SK-N-SH treated with all-trans-retinoic acid at 6 μM for 48 hours (cell line): ENCODE measurements around the gene PHF2.

Experiments
- ATAC-seq: fragments of 200-7000 bp; cut with Tn5 transposase; 3 replicates; pipeline ENCODE4 v1.9.1; 2020; ENCODE audit warnings: mild to moderate bottlenecking, moderate library complexity
- ARNTL ChIP-seq: fragments of 450-650 bp; formaldehyde crosslinking; IDR thresholded peaks from 2 replicates; pipeline ENCODE4 v1.5.0; 2020; ENCODE audit warnings: low read depth, mild to moderate bottlenecking, moderate library complexity, borderline replicate concordance
- BACH2 ChIP-seq: fragments of 250-450 bp; sonication (Bioruptor Pico); IDR thresholded peaks from 2 replicates; pipeline ENCODE4 v1.9.0; 2021; ENCODE audit warnings: mild to moderate bottlenecking, borderline replicate concordance
- CREB5 ChIP-seq: fragments of 250-450 bp; sonication (Bioruptor Pico); IDR thresholded peaks from 2 replicates; pipeline ENCODE4 v1.5.1; 2020; ENCODE audit warnings: low read depth, mild to moderate bottlenecking, moderate library complexity
- CSDC2 ChIP-seq: fragments of 250-450 bp; sonication (Bioruptor Pico); IDR thresholded peaks from 2 replicates; pipeline ENCODE4 v1.5.0; 2020; ENCODE audit warnings: mild to moderate bottlenecking, moderate library complexity
- CSRNP3 ChIP-seq: fragments of 250-450 bp; sonication (Bioruptor Pico); IDR thresholded peaks from 2 replicates; pipeline ENCODE4 v1.5.1; 2021; ENCODE audit warnings: mild to moderate bottlenecking, moderate library complexity
- ESRRG ChIP-seq: fragments of 250-450 bp; sonication (Bioruptor Pico); IDR thresholded peaks from 2 replicates; pipeline ENCODE4 v1.6.1; 2021; ENCODE audit warnings: mild to moderate bottlenecking
- ISL1 ChIP-seq: fragments of 250-450 bp; sonication (Bioruptor Pico); IDR thresholded peaks from 2 replicates; pipeline ENCODE4 v2.1.2; 2022; ENCODE audit warnings: mild to moderate bottlenecking, moderate library complexity
- OSR1 ChIP-seq: fragments of 250-450 bp; sonication (Bioruptor Pico); IDR thresholded peaks from 2 replicates; pipeline ENCODE4 v1.8.0; 2022; ENCODE audit warnings: moderate library complexity, mild to moderate bottlenecking, inconsistent platforms
- PATZ1 ChIP-seq: fragments of 250-450 bp; sonication (Bioruptor Pico); IDR thresholded peaks from 2 replicates; pipeline ENCODE4 v1.8.0; 2020; ENCODE audit warnings: mild to moderate bottlenecking, moderate library complexity, borderline replicate concordance
- POU6F1 ChIP-seq: fragments of 250-450 bp; sonication (Bioruptor Pico); IDR thresholded peaks from 2 replicates; pipeline ENCODE4 v1.8.0; 2021; ENCODE audit warnings: low read depth, mild to moderate bottlenecking, moderate library complexity, borderline replicate concordance
- PPARA ChIP-seq: fragments of 250-450 bp; sonication (Bioruptor Pico); IDR thresholded peaks from 2 replicates; pipeline ENCODE4 v1.5.0; 2020; ENCODE audit warnings: mild to moderate bottlenecking, borderline replicate concordance
- TCF4 ChIP-seq: fragments of 250-450 bp; sonication (Bioruptor Pico); IDR thresholded peaks from 2 replicates; pipeline ENCODE4 v1.8.0; 2021; ENCODE audit warnings: mild to moderate bottlenecking, moderate library complexity, borderline replicate concordance
- TOX ChIP-seq: fragments of 250-450 bp; sonication (Bioruptor Pico); IDR thresholded peaks from 2 replicates; pipeline ENCODE4 v1.8.0; 2021; ENCODE audit warnings: mild to moderate bottlenecking, moderate library complexity, borderline replicate concordance
- TSHZ2 ChIP-seq: fragments of 250-450 bp; sonication (Bioruptor Pico); IDR thresholded peaks from 2 replicates; pipeline ENCODE4 v1.5.0; 2020; ENCODE audit warnings: mild to moderate bottlenecking, moderate library complexity
- ZC3H10 ChIP-seq: fragments of 250-450 bp; sonication (Bioruptor Pico); IDR thresholded peaks from 2 replicates; pipeline ENCODE4 v1.5.1; 2021; ENCODE audit warnings: mild to moderate bottlenecking, moderate library complexity
- ZFP30 ChIP-seq: fragments of 450-650 bp; formaldehyde crosslinking; IDR thresholded peaks from 2 replicates; pipeline ENCODE4 v1.5.0; 2022; ENCODE audit warnings: mild to moderate bottlenecking, moderate library complexity
- ZNF565 ChIP-seq: fragments of 450-650 bp; formaldehyde crosslinking; conservative IDR thresholded peaks from 2 replicates; pipeline ENCODE4 v1.5.0; 2020; ENCODE audit warnings: low read depth, mild to moderate bottlenecking, moderate library complexity
- ZNF70 ChIP-seq: fragments of 450-650 bp; formaldehyde crosslinking; IDR thresholded peaks from 2 replicates; pipeline ENCODE4 v1.5.0; 2020; ENCODE audit warnings: mild to moderate bottlenecking, moderate library complexity
- ZNF8 ChIP-seq: fragments of 450-650 bp; formaldehyde crosslinking; IDR thresholded peaks from 2 replicates; pipeline ENCODE4 v1.5.0; 2020; ENCODE audit warnings: mild to moderate bottlenecking, moderate library complexity

The PHF2 gene

GRCh38 chr9:93595861-93596365 lies 19.5 kb downstream of the PHF2 start:
- no peak for TF ChIP-seq ZNF565 (CRISPR knock-in tag)
- no peak for TF ChIP-seq ZNF8 (CRISPR knock-in tag)
- no peak for TF ChIP-seq PATZ1 (CRISPR knock-in tag)
- no peak for TF ChIP-seq ZFP30 (CRISPR knock-in tag)
- TF ChIP-seq ARNTL = no peak
- TF ChIP-seq ISL1 (CRISPR knock-in tag) = no peak
- TF ChIP-seq PPARA = no peak
- TF ChIP-seq ZNF70 (CRISPR knock-in tag) = no peak
- no peak for TF ChIP-seq TCF4 (CRISPR knock-in tag)
- no peak for ATAC-seq

GRCh38 chr9:93596399-93596798 lies 20.0 kb downstream of the PHF2 start:
- ATAC-seq = no peak

GRCh38 chr9:93597142-93597706 lies 20.8 kb downstream of the PHF2 start:
- no peak for ATAC-seq
- TF ChIP-seq ZNF8 (CRISPR knock-in tag) = no peak
- TF ChIP-seq OSR1 (CRISPR knock-in tag) = no peak
- no peak for TF ChIP-seq TCF4 (CRISPR knock-in tag)
- TF ChIP-seq ISL1 (CRISPR knock-in tag) = no peak
- no peak for TF ChIP-seq ESRRG (CRISPR knock-in tag)
- no peak for TF ChIP-seq CREB5 (CRISPR knock-in tag)
- TF ChIP-seq, all 23 proteins: peak for 0

More at GRCh38 chr9:93596399-93596798, 20.0 kb downstream of the PHF2 start:
- TF ChIP-seq PATZ1 (CRISPR knock-in tag) (no peak), ESRRG (CRISPR knock-in tag) (no peak), TSHZ2 (CRISPR knock-in tag) (no peak), ZNF8 (CRISPR knock-in tag) (no peak)

- no peak for ATAC-seq
- TF ChIP-seq OSR1 (CRISPR knock-in tag) (no peak), PPARA (no peak)
These were observed 21.7 kb downstream of the PHF2 start for GRCh38 chr9:93597871-93598646.

GRCh38 chr9:93598647-93599241 lies 22.4 kb downstream of the PHF2 start:
- TF ChIP-seq OSR1 (CRISPR knock-in tag) = no peak
- no peak for TF ChIP-seq TOX (CRISPR knock-in tag)
- TF ChIP-seq TCF4 (CRISPR knock-in tag) = no peak
- no peak for TF ChIP-seq CSDC2
- no peak for TF ChIP-seq ZC3H10
- TF ChIP-seq ZNF70 (CRISPR knock-in tag) = no peak
- no peak for TF ChIP-seq ESRRG (CRISPR knock-in tag)
- no peak for TF ChIP-seq CREB5 (CRISPR knock-in tag)
- no peak for TF ChIP-seq CSRNP3
- TF ChIP-seq BACH2 = no peak
- TF ChIP-seq POU6F1 (CRISPR knock-in tag) = no peak
- no peak for ATAC-seq
